Activated CD4-positive, alpha-beta T cell treated with anti-CD3 and anti-CD28 coated beads for 24 hours (primary cell): Measurements from ENCODE around the gene AP2A1.
"Not testable (repeated sequence)": the region's sequence is repeated elsewhere in the genome, so short reads cannot be mapped to it uniquely, and the experiment has no call there.

Source experiments
- DNase-seq, 2 donors: peaks; one replicate each; pipeline ENCODE4 v3.0.0-alpha.2; 2020; ENCODE audit warnings: low read depth in 2 of 2

The AP2A1 gene

DNA sequence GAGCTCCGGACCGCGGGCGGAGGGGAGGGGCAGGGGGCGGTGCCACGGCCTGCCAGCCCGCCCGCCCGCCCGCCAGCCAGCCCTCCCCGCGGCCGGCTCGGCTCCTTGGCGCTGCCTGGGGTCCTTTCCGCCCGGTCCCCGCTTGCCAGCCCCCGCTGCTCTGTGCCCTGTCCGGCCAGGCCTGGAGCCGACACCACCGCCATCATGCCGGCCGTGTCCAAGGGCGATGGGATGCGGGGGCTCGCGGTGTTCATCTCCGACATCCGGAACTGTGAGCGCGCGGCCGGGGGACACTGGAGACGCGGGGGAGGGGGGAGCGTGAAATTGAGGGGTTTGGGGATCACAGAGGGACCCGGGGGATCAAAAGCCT lies at the start of gene AP2A1:
Gene AP2A1 (plus strand): TSS at position 72 of the 370 bp plus-strand sequence. CDS start 133 bp downstream, at position 205.
- no peak for DNase-seq

DNA sequence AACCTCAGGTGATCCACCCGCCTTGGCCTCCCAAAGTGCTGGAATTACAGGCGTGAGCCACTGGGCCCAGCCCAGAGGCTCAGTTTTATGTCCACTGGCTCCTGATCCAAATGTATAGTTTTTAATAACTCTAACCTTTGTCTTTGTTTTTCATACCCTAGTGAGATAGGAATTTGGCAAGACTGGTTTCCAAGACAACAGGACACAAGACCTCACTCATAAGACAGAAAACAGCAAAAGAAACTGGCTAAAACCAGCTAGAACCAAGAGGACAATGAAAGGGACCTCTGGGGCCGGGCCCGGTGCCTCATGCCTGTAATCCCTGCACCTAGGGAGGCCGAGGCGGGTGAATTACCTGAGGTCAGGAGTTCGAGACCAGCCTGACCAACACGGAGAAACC lies 48.3 kb upstream of the AP2A1 start:
- DNase-seq = no peak

DNA sequence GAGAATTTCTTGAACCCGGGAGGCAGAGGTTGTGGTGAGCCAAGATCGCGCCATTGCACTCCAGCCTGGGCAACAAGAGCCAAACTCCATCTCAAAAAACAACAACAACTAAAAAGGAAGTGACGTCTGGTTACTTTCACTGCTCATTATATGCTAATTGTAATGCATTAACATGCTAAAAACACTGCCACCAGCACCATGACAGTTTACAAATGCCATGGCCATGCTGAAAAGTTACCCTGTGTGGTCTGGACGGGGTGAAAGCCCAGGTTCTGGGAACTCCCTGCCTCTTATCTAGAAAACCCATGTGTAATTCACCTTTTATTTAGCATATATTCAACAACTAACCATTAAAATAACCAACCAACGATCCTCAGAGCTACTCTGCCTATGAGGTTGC lies 47.8 kb upstream of the AP2A1 start:
- DNase-seq = no peak

DNA sequence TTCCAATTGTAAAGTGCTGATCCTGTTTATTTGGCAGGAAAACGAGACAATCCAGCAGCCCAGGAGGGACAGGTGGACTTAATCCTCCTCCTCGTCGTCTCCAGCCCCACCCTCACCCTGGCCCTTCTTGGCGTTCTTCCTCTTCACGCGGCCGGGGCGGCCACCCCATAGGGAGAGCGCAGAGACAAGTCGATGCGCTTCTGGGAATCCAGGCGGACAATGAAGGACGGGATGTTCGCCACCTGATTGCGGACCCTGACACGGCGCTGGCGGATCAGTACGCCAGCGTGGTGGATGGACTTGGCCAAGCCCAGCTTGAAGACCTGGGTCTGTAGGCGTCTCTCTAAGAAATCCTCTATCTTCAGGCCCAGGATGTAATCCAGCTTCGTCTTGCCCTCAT lies 47.4 kb upstream of the AP2A1 start:
- DNase-seq = not testable (repeated sequence)

DNA sequence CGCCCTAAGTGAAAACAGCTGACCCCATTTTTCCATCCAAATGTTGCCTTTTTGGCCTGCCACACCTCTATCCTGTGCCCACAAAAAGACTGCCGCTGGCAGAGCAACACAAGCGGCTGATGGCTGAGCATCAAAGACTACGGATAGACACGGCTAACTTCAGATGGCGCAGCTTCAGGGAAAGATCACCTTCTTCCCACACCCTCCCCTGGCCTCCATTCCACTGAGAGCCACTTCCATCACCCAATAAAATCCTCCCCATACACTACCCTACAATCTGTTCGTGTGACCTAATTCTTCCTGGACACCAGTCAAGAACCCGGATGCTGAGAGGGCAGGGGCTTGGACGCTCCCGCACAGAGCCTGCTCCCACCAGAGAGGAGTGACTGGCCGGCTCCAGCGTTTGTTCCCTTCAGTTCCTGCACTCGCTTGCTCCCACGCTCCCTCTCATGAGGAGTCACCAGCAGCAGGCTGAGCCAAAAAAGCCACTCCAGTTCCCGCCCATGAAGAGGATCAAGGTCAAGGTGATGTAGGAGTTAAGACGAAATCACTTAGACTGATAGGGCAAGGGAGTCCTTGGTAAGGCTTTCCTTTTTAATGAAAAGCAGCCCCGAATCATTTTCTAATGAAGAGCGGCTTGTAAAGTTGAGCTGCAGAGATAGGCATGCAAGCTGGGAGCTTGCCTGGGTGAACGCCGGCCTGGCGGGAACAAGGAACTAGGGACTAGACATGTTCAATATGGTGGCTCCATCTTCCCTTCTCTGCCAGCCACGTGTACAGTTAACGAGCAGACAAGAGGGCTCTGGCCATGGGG lies 39.4 kb upstream of the AP2A1 start:
- no peak for DNase-seq

GRCh38 chr19:49730166-49730565 lies 36.6 kb upstream of the AP2A1 start:
- DNase-seq = no peak

GRCh38 chr19:49738268-49738667 lies 28.5 kb upstream of the AP2A1 start:
- DNase-seq = no peak

DNA sequence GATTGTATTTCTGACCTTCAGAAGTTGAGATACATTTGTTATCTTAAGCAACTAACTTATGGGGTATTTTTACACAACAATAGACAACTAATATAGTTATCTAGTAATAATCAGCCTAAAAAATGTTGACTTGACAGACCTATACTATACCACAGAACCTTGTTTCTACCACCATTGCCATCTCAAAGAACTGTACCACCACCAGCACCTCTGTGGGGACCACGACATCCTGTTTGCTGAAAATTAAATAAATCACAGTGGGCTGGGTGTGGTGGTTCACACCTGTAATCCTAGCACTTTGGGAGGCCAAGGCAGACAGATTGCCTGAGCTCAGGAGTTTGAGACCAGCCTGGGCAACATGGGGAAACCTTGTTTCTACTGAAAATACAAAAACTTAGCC lies 27.7 kb upstream of the AP2A1 start:
- no peak for DNase-seq

DNA sequence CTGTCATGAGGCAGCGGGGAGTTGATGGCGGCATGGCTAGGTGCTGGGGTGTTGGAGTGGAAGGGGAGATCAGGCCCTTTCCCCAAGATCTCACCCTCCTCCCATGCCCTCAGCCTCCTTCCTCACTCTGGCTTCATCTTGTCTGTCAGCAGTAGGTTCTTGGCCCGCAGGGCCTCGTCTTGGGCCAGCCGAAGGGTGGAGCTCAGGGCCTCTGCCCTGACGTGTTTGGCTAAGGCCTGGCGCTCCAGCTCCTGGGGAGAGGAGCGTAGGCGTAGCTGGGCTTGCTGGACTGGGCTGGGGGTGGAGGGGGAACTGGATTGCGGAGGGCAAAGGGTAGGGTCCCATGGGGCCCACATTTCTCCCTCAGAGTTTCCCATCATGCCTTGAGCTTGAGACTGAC lies 26.9 kb upstream of the AP2A1 start:
- DNase-seq = no peak

GRCh38 chr19:49741210-49741844 lies 25.5 kb upstream of the AP2A1 start:
- DNase-seq = no peak

- DNase-seq = no peak
Measured at GRCh38 chr19:49744946-49745381, 21.8 kb upstream of the AP2A1 start.

DNA sequence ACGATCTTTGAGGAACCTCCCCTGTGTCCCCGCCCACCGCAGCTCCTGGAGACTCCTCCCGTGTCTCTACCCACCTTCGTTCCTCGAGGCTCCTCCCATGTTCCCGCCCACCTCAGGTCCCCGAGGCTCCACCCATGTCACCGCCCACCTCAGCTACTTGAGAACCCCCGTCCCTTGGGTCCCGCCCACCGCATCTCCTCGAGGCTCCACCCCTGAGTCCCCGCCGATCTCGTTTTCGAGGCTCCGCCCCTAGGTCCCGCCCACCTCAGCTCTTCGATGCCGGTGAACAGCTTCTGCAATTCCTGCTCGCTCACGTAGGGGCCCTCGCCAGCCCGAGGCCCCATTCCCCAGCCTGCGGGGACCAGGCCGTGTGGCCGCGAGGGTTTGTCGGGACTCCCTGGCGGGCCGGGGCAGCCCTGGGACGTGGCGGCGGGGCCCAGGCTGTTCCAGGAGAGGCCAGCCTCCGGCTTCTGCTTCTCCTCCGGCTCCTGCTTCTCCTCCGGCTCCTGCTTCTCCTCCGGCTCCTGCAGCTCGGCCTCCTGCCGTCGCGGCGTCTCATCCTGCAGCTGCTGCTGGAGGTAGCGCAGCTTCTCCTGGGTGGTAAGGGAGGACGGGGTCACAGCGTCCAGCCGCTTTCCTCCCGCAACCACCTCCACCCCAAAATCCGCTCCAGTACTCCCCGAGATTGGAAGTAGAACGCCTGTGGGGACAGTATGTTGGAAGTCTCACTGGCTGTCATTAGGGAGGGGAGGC lies 20.4 kb upstream of the AP2A1 start:
- peak; percentile 24 to 38 for DNase-seq

- no peak for DNase-seq
Measured at GRCh38 chr19:49749055-49749716, 17.6 kb upstream of the AP2A1 start.

DNA sequence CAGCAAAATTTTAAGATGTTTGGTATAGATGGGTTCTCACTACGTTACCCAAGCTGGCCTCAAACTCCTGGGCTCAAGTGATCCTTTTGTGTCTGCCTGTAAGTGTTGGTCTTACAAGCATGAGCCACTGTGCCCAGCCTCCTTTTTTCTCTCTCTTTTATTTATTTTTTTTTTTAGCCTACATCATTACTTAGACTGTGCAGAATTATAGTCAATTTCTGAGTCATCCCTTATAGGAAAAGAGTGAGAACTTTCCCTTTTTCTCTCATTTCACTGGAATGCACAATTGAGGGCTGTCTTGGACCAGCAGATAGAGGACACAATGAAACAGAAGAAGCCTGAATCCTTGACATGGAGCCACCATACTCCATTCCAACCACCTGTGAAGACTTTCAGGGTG lies 17.0 kb upstream of the AP2A1 start:
- no peak for DNase-seq

GRCh38 chr19:49752701-49753100 lies 14.1 kb upstream of the AP2A1 start:
- no peak for DNase-seq

GRCh38 chr19:49755956-49756355 lies 10.8 kb upstream of the AP2A1 start:
- no peak for DNase-seq

DNA sequence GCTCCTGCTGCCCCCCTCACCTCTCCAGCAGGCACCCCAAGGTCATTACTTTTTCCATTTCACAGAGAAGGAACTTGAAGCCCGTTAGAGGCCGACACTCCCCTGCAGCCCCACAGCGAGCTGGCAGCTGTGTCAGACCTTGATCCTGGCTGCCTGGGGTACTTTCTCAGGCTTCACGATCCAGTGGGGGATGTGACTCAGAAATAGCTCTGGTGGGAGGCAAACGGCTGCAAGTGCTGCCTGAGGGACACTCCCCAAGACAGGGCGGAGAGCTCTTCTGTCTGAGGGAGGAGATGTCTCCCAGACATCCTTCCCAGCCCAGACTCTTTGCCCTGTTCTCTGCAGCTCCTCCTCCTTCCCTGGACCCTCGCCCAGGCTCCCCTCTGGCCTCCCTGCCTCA lies 8.5 kb upstream of the AP2A1 start:
- DNase-seq = no peak

DNA sequence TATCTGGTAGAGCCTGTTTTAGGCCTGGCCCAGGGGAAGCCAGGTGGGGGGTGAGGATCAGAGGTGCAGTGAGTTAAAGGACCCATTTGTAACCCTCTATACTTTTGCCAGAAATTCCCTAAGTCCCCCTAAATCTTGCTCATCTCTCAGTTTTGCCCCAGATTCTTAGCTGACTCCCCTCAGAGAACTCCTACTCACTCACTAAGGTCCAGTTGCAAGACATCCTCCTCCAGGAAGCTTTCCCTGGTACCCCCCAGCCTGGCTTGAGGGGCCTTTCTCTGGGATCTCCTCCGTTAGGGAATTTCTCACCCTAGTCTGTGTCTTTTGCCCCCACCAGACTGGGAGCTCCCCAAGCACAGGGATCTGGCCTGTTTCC lies 5.6 kb upstream of the AP2A1 start:
- DNase-seq = no peak

GRCh38 chr19:49761625-49762311 lies 5.0 kb upstream of the AP2A1 start:
- DNase-seq = no peak

- DNase-seq = no peak
Measured at GRCh38 chr19:49763230-49763629, 3.6 kb upstream of the AP2A1 start, which contains the start of gene TSKS. TSKS (minus strand) TSS chr19:49763306; CDS start chr19:49763247, 59 bp downstream.

DNA sequence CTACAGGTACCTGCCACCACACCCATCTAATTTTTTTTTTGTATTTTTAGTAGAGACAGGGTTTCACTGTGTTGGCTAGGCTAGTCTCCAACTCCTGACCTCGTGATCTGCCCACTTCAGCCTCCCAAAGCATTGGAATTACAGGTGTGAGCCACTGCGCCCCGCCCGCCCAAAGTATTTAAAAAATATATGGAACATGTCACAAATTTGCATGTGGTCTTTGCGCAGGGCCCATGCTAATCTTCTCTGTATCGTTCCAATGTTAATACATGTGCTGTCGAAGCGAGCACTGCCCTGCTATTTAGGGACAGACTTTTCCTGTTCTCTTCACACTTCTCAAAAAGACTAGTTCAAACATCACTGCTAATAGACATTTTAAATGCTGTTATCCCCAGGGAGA lies 2.5 kb upstream of the AP2A1 start:
- DNase-seq = no peak
